AG10803 (cell line): ENCODE results near the gene UBE2O.

Experiments used
- DNase-seq: peaks from one replicate; pipeline ENCODE4 v3.0.0; 2010; ENCODE audit warnings: low read depth
- H3K4me3 ChIP-seq: 2 replicates; pipeline ENCODE4 v1.5.1; 2011; ENCODE audit warnings: mild to moderate bottlenecking, low read length, control low read depth
- CTCF ChIP-seq: conservative IDR thresholded peaks from 2 replicates; pipeline ENCODE4 v1.5.1; 2011; ENCODE audit warnings: mild to moderate bottlenecking, low read length, control low read depth, inconsistent platforms

UBE2O gene

GRCh38 chr17:76453431-76453743 lies 435 bp upstream of the UBE2O start:
- no peak for TF ChIP-seq CTCF
- no peak overlapping the region; the same call in 1 of the 2 replicates for H3K4me3 ChIP-seq
- no peak for DNase-seq

GRCh38 chr17:76452127-76452659 lies 759 bp downstream of the UBE2O start:
- peak overlapping the region; percentile 71 for H3K4me3 ChIP-seq
- no peak for DNase-seq
- TF ChIP-seq CTCF = no peak

GRCh38 chr17:76451506-76451905 lies 1.4 kb downstream of the UBE2O start:
- peak overlapping the region; percentile 71 for H3K4me3 ChIP-seq
- no peak for DNase-seq
- TF ChIP-seq CTCF = no peak

- no peak overlapping the region for H3K4me3 ChIP-seq
Measured at GRCh38 chr17:76449126-76449525, 3.8 kb downstream of the UBE2O start.

GRCh38 chr17:76447931-76448652 lies 4.9 kb downstream of the UBE2O start:
- no peak for TF ChIP-seq CTCF
- H3K4me3 ChIP-seq = no peak overlapping the region
- peak; percentile 58 for DNase-seq

More at GRCh38 chr17:76449126-76449525, 3.8 kb downstream of the UBE2O start:
- DNase-seq = no peak
- no peak for TF ChIP-seq CTCF

GRCh38 chr17:76446449-76447231 lies 6.3 kb downstream of the UBE2O start:
- peak; percentile 71 for DNase-seq
- TF ChIP-seq CTCF = no peak
- peak overlapping the region; percentile 15; the same call in 1 of the 2 replicates for H3K4me3 ChIP-seq
